HG03064 (cell line): Measurements from ENCODE around the gene CADPS.
A peak's percentile ranks its signal among the peaks of the same experiment; 100 is the strongest.

Experiments used
- ATAC-seq: cut with Tn5 transposase; IDR thresholded peaks from one replicate; pipeline ENCODE4 v1.9.1; 2021; ENCODE audit warnings: low read depth; ENCODE audit not compliant: unreplicated experiment

Gene CADPS

DNA sequence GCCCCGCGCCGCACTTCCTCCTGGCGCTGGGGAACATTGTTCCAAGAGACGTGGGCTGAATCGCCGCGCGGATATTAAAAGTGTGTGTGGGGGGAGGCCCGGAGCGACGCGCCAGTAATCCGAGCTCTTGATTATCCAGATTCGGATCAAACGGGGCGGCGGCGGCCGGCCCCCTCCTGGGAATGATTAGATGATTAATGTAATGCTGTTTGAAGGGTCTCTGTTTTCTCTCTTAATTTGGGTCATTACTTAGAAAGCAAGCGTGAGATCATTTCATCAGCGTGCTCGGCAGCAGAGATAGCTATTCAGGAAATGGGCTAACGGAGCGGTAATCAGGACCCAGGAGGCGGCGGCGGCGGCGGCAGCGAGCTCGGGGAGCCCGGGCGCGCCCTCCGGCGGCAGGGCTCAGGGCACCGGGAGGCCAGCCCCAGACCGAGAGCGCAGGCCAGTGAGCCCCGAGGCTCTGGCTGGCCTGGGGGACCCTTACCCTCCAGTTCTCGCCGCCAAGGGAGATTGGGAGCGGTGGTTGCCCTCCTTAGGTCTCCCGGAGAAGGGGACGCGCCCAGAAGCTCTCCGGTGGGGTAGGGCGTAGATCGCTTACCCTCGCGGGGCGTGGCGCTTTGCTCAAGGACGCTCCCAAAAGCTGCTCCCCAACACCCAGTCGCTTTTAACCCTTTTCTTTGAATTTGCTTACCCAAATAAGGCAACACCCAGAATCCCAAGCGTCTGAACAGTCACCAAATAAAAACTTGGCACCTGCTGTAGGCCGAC lies 506.3 kb downstream of the CADPS start:
- ATAC-seq = no peak

DNA sequence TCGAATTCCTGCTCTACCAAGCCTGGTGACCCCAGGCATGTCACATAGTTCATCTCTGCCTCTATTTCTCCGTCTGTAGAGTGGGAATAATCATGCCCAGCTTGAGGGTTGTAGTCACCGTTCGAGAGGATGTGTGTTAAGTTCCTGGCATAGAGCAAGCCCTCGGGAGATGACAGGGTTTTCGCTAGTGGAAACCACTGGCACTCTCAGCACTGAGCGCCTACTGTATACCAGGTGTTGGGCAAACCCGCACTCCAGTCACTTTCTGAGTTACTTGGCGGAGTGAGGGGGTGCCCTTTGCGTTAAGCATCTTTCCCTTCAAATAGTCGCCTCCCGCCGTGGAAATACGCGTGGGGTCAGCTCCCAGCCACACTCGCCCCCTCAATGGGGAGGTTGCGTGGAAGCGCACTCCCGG lies 506.9 kb downstream of the CADPS start:
- no peak for ATAC-seq

DNA sequence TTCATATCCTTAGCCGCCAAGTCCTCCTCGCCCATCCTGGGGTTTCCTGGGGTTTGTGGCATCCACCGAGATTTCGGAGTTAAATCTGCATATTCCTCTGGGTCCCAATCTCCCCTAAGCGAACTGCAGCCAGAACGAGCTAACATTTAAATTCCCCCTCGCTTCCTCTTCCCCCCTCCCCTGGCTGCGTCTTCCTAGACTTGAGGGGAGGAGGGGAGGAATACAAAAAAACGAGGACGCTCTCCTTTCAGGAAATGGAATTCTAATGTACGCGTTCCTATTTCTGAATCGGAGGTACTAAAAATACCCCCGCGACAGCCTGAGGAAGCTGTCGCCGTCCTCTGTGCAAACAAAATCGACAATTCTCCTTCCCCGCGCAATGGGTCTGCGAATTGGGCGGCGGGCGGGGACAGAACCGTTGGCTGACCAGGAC lies 507.4 kb downstream of the CADPS start:
- ATAC-seq = no peak

DNA sequence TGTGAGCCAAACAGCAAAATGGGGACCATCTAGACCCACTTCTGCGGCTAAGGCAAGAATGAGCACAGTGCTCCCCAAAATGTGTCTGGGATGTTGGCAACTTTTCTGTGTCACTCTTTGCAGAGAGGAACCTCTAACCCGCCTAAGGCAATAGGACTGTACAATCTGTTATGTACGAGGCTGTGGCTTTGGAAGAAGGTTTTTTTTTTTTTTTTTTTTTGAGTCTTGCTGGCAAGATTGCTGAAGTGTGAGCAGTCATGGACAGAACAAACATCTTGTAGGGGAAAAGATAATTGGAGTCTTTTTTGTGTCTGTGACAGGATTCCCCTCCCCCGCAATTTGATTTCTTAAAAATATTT lies 509.1 kb downstream of the CADPS start:
- ATAC-seq = no peak

DNA sequence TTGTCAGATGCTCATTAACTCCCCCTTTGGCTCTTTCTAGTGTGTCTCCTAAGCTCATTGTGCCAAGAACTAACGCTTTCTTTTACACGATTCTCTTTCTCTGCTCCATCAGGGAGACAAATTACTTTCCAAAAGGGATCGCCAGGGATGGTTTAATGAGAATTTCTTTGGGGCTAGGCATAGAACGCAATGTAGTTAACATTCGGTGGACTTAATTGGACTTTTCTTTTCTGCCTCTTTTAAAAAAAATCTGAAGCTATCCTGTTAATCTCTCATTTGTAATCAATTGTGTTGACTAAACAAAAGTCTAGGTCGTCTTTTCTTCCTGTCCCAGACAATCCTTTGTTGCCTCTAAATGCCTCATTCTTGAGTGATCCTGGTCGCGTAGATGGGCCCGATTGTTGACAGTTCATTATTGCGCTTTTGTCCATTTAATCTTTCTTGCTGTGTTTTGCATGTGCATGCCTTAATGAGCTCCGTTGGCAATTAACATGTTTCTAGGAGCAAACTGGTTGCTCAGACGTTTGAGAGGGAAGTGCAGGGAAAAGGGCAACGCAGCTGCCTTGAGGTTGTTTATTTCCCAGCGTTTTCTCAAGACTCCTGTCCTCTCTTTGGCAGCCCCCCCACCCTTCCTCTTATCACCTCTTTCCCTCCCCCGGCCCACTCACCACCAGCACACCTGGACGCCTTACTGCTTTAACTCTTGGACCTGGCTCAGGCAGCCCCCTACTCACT lies 509.7 kb downstream of the CADPS start:
- ATAC-seq = no peak

DNA sequence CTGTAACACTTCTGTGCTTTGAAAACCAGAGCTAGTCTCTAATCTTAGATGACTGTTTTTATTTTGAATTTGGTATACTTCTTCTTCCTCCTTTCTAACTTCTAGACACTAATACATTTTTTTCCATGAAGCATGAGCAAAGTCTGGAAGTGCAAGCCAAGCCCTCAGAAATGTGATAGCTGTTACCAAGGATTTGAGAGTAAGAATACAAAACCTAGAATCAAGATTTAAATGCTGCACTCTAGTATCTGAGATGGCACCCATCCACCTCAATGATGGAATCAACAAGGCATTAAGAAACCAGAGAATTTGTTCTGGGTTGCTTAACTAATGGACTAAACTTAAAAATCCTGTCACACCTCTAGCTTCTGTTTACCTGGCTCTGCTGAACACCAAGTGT lies 511.0 kb downstream of the CADPS start:
- ATAC-seq = no peak

DNA sequence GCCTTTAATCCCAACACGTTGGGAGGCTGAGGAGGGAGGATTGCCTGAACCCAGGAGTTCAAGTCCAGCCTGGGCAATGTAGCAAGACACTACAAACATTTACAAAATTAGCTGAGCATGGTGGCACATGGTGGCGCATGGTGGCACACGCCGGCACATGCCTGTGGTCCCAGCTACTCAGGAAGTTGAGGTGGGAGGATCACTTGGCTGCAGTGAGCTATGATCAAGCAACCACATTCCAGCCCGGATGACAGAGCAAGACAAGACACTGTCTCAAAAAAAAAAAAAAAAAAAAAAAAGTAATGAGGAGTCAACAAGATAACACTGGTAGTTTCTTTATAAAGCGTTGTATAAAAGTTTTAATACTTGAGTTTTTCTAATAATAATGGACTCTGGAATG lies 511.9 kb downstream of the CADPS start:
- no peak for ATAC-seq

DNA sequence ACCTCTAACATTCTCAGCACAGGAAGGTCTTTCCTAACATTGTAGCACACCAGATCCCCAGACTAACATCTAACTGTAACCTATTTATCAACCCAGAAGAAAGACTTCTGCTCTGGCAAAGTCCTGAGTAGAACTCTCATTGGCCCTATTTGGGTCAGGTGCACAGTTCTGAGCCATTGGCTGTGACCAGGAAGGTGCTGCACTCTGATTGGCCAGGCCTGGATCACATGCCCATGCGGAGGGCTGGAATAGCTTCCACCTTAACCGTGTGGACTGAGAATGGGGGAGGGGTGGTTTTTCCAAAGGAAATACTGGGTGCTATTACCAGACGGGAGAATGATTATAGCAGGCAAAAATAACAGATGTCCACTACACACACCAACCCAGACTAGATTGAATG lies 513.4 kb downstream of the CADPS start:
- ATAC-seq = no peak

DNA sequence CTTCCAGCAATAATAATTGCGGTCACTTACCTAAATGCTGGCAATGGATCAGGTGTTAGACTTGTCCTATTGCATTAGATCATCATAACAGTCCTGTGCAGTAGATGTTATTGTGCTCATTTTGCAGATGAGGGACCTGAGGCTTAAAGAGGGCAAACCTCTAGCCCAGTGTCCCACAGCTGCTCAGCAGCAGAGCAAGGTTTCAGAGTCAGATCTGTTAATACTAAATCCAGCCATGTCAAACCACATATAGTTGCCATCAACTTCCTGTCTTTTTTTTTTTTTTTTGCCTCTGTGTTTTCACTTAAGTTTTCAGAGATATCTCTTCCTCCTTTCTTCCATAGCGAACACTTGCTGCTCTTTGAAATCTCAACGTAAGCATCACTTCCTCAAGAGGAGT lies 514.0 kb downstream of the CADPS start:
- peak; percentile 88 for ATAC-seq

DNA sequence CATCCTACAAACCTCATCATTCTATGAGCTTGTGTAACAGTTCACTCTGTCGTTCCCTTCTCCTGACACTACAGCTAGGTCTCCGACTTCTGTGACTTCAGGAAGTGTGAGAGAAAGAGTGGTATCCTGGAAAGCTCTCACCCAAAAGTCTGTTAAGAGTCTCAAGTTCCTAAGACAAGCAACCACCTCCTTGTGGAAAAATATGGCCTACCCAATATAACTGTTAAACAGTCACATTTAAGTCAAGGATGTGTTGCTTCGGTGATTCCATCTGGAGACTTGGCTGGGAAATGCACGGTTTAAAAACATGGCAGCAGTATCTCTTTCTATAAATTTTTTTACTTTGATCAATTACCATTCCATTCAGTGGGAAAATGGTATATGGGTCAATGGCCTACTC lies 515.7 kb downstream of the CADPS start:
- no peak for ATAC-seq

DNA sequence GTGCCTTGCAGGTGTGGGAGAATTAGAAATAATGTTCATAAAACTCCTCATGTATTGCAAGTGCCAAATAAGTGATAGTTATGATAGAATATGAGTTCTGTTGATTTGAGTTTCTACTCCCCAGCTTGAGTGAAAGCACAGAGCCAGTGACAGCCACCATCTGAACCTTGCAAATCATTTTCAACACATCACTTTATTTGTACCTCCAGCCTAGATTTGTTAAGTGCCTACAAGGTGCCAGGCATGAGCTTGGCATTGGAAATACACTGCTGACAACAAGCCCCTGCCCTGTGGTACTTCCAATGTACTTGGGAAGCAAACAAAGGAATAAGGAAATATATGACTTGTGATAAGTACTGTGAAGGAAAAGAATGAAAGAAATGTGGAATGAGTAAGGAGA lies 518.9 kb downstream of the CADPS start:
- no peak for ATAC-seq

DNA sequence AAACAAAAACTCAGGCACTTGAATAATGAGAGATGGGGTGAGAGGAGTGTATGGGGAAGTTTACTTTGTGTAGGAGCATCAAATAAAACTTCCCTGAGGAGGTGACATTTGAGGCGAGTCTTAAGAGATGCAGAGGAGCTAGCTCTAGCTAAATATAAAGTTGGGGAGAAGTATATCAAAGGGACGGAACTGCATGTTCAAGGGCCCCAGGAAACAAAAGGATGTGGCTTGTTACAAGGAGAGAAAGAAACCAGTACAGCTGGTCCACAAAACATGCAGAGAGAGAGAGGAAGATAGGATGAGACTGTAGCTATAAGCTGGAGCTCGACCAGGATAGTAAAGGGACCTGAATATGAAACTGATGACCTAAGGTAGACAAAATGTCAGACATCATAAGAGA lies 519.5 kb downstream of the CADPS start:
- ATAC-seq = no peak
